Measurements from ENCODE around the gene MEF2C.
"Not testable (repeated sequence)": the region's sequence is repeated elsewhere in the genome, so short reads cannot be mapped to it uniquely, and the experiment has no call there.

Gene MEF2C

GRCh38 chr5:88861231-88861630, 21.8 kb downstream of the MEF2C start:
- DNase-seq: no peak

GRCh38 chr5:88860501-88860900, 22.5 kb downstream of the MEF2C start:
- DNase-seq: no peak

GRCh38 chr5:88858392-88858791, 24.6 kb downstream of the MEF2C start:
- DNase-seq: no peak

- DNase-seq: not testable (repeated sequence)
Observed at GRCh38 chr5:88856381-88856780, 26.6 kb downstream of the MEF2C start.

- no peak for DNase-seq
Observed at GRCh38 chr5:88854769-88855168, 28.2 kb downstream of the MEF2C start.

GRCh38 chr5:88847420-88847819, 35.6 kb downstream of the MEF2C start:
- peak; percentile 67 for DNase-seq

GRCh38 chr5:88846434-88846833, 36.5 kb downstream of the MEF2C start:
- no peak for DNase-seq

GRCh38 chr5:88845081-88845697, 37.8 kb downstream of the MEF2C start:
- DNase-seq: peak; percentile 82

- DNase-seq: no peak
Observed at GRCh38 chr5:88842784-88843183, 40.2 kb downstream of the MEF2C start.

GRCh38 chr5:88841212-88841611, 41.8 kb downstream of the MEF2C start:
- DNase-seq: no peak

GRCh38 chr5:88840495-88840894, 42.5 kb downstream of the MEF2C start:
- DNase-seq: no peak

- DNase-seq: no peak
Observed at GRCh38 chr5:88839238-88839637, 43.7 kb downstream of the MEF2C start.

GRCh38 chr5:88838500-88838899, 44.5 kb downstream of the MEF2C start:
- no peak for DNase-seq

GRCh38 chr5:88837817-88838216, 45.2 kb downstream of the MEF2C start:
- DNase-seq: no peak

GRCh38 chr5:88837222-88837621, 45.8 kb downstream of the MEF2C start:
- no peak for DNase-seq

- no peak for DNase-seq
Observed at GRCh38 chr5:88836195-88836838, 46.7 kb downstream of the MEF2C start.

GRCh38 chr5:88834499-88834898, 48.5 kb downstream of the MEF2C start:
- DNase-seq: no peak

GRCh38 chr5:88834131-88834462, 48.9 kb downstream of the MEF2C start:
- DNase-seq: no peak

GRCh38 chr5:88833371-88834130, 49.4 kb downstream of the MEF2C start:
- DNase-seq: no peak

GRCh38 chr5:88831816-88832215, 51.2 kb downstream of the MEF2C start:
- no peak for DNase-seq

- DNase-seq: no peak
Observed at GRCh38 chr5:88830567-88830966, 52.4 kb downstream of the MEF2C start.

- DNase-seq: peak; percentile 12
Observed at GRCh38 chr5:88829775-88830174, 53.2 kb downstream of the MEF2C start.

- DNase-seq: peak; percentile 91
Observed at GRCh38 chr5:88829054-88829453, 53.9 kb downstream of the MEF2C start.

GRCh38 chr5:88827997-88828396, 55.0 kb downstream of the MEF2C start:
- DNase-seq: peak; percentile 24
